Umbilical cord (tissue), 2 donors: ENCODE results near the gene ANAPC2. TPM values are rescaled to one million over a fixed set of nuclear protein-coding genes. Genes with fewer than 3 reads are reported as not detected.

Experiments used
- DNase-seq: peaks from one replicate; pipeline ENCODE4 v3.0.0-alpha.2; 2015; ENCODE audit warnings: low spot score
- total RNA-seq: library from RNA; depleted of rRNA; stranded (reverse); fragments of >200 nt; gene quantifications from one replicate; pipeline ENCODE4 v1.2.3, GENCODE V29; 2014; ENCODE audit warnings: low replicate concordance; ENCODE audit not compliant: insufficient read depth

The ANAPC2 gene
- total RNA-seq, 1 donor from 2014 or later = 18.3 TPM

DNA sequence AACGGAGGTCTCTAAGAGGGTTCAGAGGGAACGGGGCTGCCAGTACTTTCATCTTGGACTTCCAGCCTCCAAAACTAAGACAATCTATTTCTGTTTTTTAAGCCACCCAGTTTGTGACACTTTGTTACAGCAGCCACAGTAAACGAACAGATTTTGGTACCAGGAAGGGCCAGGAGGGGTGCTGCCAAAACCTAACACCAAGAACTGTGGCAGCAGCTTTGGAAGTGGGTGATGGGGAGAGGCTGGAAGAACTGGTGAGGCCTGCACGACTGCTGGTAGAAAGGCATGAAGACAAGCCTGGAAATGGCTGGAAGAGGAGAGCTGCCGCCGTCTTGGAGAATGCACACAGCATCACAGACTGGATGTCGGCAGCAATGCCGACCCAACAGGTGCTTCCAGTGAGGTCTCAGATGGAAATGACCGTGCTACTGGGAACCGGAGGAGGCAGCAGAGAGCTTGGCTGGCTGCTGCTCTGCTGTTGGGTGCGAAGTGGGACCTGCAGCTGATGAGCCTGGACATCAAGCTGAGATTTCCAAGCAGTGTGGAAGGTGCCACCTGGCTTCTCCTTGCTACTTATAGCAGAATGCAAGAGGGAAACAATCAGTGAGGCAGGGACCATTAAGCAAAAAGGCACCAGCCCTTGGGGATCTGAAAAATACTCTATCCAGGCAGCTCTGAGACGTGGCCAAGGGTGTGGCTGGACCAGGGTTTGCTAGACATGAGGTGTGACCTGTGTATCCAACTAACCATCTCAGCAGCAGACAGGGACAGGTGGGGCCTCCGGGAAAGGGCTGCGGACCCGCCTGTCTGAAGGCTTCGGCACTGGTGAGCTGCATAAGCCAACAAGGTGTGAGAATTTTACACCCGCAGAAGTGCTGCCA is 11.8 kb downstream of the ANAPC2 start:
- DNase-seq = no peak

DNA sequence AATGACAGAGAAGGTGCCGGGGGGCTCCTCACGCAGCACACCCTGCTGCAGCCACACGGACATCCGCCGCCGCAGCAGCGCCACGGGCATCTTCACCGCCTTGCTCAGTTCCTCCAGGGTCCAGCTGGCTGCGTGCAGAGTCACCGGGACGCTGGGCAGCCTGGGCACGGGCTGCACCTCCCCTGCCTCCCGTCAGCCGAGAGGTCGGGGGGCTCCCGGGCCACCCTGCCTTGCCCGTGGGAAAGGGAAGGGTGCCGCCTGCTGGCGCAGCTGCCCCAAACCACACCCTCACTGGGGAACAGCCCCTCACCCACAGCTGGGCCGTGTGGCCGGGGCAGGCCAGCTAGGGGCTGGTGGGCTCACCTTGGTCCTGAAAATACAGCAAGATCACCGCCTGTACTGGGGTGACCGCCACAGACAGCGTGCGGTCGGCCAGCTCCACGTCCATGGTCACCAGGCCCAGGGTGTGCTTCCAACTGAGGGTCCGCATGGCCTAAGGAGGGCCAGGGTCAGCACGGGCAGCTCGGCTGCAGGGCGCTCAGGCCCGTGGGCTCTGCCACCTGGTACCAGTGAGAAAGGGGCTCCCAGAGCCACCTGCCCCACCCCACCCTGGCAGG is 12.9 kb downstream of the ANAPC2 start:
- DNase-seq = no peak

DNA sequence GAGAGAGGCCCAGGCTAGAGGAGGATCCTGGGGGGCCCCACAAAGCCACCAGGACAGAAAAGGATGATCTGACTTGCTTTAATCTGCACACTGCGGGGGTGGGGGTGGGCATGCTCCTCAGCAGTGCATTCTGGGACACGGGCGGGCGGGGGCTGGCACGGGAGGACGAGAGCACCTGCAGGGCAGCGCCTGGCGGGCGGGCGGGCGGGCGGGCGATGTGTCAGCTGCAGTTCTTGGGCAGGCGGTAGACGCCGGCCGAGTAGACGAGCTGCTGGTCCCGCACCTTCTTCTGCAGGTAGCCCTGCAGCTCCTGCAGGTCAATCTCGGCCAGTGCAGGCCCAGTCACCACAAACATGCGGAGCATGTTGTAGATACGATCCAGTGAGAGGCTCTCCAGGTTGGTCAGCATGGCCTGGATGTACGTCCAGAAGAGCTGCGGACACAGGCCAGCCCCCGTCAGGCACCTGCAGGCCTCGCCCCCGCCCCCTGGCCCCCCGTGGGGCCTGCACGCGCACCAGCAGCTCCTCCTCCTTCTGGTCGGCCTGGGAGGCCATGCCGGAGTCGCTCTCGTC is 13.6 kb downstream of the ANAPC2 start:
- no peak for DNase-seq

DNA sequence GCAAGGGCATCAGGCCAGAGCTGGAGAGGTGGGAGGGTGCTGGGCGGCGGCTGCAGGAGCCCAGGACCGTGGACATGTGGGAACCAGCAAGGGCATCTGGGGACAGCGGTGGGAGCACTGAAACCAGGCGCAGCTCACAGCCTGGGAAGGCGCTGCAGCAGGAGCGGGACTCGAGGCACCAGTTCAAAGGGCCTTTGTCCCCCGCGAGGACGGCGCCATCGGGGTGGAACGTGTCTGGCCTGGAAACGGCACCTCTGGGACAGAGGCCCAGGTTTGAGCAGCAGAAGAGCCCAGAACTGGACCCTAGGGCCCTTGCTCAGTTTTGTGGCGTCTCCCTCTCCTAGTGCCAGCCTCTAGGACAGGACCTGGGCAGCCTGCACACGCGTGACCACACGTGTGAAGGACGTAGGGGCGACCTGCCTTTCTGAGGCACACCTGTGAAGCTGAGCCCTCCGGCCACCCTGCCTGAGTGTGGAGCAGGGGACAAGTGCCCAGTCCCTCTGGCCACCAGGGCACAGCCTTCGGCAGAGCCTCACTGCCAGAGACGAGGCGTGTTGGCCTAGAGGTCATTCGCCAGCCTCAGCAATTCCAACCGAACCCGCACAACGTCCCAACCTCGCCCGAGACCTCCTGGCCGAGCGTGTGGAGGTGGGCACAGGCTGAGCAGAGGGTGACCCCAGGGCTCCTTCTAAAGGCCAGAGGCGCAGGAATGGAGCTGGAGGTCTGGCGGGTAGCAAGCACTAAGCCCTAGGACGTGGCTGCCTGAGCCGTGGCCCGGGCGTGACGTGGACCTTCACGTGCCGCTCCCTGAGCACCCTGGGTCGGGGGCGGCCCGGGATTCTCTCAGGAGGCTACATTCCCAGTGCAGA is 14.3 kb downstream of the ANAPC2 start:
- DNase-seq = no peak

DNA sequence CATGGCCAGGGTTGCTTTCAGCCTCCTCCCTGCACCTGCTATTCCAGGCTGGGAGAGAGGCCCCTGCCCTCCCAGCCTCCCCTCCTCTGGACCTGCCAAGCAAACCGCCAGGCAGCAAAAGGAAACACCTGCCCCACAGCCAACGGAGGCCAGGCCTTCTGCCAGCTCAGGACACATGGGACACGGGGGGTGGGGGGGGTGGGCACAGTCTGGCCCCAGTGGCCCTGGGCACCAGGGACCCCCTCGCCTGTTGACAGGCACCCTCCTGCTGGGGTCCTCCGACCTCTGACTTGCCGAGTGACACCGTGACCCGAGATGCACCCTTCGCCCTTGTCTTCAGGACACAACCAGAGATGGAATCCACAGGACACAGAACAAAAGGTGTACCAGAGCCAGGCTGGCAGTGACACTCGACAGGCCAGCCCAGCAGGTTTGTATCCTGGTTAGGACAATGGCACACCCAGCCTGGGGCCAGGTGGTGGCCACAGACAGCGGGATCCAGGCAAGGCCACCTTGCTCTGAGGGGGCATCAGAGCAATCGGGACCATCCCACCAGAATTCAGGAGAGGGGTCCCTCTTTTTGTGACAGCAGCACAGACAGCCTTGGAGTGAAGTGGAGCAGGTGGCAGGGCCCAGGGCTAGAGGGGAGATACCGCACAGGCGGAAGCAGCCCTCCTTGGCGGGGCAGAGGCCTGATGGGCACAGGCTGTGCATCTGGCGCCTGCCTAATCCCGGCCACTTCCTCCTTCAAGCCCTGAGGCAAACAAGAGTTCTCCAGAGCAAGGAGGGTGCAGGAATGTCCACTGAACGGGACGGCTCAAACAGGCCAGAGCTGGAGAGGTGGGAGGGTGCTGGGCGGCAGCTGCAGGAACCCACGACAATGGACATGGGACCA is 15.2 kb downstream of the ANAPC2 start:
- DNase-seq = no peak

DNA sequence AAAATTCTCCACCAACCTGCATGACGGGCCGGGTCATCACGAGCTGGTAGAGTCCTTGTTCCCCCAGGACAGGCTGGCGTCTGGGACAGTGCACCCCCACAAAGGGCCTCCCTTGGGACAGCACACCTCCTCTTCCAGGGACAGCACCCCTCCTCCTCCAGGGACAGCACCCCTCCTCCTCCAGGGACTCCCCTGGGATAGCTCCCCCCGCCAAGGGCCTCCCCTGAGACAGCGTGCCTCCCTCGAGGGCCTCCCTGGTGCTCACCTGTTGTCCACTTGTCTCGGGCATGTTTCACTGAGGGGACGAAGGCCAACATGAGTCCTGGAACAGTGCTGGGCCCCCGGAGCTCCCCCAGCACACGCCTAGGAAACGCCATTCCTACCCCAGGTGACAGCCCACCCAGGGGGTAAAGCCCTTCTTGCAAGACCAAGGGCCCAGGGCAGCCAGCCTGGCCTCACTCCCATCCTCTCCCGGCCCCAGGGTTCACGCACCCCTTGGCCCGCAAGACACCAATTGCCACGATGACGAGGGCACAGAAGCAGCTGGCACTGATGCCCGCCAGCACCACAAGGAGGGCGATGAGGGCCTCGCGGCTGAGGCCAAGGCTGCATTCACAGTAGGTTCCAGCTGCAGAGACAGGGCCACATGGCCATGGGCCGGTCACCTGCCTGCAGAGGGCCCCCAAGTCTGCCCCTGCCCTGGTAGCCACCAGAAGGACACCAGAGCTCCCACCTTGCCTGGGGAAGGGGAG is 17.0 kb downstream of the ANAPC2 start:
- DNase-seq = no peak

DNA sequence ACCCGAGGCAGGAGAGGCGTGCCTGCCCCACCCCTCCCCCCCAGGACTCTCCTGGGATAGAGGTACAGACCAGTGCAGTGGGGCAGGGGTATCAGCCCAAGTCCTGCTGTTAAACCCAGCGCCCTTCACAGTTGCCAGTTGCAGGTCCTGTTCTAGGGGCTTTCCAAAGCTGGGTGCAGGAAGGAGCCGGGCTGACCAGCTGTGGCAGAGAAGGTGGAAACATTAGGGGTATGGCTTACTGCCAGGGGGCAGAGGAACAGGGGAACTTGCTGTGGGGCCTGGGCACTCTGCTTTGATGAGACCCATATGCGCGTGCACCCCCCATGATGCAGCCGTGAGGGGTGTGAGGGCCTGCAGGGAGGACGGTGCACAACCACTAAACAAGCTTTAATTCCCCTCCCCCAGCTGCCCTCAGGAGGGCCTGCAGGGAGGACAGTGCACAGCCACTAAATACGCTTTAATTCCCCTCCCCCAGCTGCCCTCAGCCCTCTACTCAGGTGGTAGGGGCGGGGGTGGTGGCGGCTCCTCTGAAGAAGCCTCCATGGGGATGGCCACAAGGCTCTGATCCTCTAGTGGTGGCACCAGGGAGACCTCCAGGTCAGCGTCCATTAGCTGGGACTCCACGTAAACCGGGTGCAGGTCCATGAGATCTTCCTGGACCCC is 17.7 kb downstream of the ANAPC2 start:
- DNase-seq = no peak

DNA sequence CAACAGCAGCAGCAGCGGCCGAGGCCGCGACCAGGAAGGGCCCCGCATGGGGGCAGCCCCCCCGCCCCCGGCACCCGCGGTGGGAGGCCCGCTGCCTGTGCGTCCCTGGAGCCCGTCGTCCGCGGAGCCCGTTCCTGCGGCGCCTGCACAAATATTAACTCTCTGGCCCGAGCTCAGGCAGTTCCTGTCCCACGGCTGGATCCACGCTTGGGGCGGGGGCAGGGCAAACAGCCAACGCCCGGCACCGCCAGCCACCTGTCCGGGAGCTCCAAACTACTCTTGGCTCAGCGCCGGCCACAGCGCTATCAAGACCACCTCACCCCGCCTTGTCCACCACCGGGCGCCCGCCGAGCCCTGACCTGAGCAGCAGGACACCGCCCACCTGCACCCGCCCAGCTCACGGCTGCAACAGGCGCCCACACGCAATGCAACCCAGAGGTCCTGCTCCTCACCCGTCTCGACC is 18.4 kb downstream of the ANAPC2 start, which contains the start of gene LRRC26:
Gene LRRC26, minus strand, starts transcription at position 156 of the 463 bp plus-strand sequence. Its CDS starts 108 bp downstream, at position 48.
- DNase-seq = no peak

DNA sequence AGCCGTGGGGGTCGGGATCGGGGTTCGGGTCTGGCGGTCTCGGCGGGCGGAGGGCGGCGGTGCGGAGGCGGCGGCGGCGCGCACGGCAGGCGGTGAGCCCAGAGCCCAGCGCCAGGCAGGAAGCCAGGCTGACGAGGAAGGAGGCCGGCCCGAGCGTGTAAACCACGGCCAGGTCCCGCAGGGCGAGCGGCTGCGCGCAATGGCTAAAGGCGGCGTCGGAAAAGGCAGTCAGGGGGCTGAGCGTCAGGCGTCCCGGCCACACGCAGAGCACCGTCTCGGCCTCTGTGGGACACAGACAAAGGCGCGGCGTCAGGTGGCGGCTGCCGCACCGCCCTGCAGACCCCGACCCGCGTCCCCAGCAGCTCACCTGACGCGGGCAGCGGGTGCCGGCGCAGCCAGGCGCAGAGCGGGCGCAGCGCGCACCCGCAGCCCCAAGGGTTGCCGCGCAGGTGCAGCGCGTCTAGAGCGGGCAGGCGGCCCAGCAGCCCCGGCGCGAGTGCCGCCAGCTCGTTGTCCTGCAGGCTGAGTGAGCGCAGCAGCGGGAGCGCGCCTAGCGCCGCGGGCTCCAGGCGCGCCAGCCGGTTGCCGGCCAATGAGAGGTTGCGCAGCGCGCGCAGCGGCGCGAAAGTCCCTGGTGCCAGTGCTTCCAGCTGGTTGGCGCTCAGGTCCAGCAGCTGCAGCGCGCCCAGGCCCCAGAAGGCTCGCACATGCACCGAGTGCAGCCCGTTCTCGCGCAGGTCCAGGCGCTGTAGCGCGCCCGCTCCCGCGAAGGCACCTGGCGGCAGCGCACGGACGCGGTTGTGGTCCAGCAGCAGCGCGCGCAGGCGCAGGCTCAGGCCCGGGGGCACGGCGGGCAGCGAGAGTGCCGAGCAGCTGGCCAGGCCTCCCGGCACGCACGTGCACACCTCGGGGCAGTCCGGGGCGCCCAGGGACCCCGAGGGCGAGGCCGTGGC is 19.2 kb downstream of the ANAPC2 start:
- DNase-seq = peak; percentile 13

DNA sequence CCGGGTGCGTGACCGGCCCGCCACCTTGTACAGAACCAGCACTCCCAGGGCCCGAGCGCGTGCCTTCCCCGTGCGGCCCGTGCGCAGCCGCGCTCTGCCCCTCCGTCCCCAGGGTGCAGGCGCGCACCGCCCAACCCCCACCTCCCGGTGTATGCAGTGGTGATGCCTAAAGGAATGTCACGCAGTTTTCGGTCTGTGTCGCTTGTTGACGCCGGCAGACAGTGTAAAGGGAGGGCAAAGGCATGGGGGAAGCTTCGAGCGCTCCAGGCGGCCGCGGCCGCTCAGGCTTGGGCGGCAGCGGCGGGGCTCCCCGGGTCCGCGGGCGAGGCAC is 19.8 kb downstream of the ANAPC2 start:
- DNase-seq = no peak

DNA sequence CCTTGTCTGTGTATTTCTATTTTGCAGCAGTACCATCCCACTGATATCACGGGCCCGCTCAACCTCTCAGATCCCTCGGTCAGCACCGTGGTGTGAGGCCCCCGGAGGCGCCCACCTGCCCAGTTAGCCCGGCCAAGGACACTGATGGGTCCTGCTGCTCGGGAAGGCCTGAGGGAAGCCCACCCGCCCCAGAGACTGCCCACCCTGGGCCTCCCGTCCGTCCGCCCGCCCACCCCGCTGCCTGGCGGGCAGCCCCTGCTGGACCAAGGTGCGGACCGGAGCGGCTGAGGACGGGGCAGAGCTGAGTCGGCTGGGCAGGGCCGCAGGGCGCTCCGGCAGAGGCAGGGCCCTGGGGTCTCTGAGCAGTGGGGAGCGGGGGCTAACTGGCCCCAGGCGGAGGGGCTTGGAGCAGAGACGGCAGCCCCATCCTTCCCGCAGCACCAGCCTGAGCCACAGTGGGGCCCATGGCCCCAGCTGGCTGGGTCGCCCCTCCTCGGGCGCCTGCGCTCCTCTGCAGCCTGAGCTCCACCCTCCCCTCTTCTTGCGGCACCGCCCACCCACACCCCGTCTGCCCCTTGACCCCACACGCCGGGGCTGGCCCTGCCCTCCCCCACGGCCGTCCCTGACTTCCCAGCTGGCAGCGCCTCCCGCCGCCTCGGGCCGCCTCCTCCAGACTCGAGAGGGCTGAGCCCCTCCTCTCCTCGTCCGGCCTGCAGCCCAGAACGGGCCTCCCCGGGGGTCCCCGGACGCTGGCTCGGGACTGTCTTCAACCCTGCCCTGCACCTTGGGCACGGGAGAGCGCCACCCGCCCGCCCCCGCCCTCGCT is 20.4 kb downstream of the ANAPC2 start:
- no peak for DNase-seq

DNA sequence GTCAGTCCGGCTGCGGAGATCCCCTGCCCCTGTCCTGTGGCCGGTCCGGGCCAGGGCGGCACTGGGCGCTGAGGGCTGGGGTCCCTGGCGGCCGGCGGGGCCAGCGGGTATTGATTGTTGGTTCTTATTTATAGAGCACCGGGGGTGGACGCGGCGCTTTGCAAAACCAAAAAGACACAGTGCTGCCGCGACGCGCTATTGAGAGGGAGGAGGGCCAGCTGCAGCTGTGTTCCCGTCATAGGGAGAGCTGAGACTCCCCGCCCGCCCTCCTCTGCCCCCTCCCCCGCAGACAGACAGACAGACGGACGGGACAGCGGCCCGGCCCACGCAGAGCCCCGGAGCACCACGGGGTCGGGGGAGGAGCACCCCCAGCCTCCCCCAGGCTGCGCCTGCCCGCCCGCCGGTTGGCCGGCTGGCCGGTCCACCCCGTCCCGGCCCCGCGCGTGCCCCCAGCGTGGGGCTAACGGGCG is 21.0 kb downstream of the ANAPC2 start:
- DNase-seq = no peak

DNA sequence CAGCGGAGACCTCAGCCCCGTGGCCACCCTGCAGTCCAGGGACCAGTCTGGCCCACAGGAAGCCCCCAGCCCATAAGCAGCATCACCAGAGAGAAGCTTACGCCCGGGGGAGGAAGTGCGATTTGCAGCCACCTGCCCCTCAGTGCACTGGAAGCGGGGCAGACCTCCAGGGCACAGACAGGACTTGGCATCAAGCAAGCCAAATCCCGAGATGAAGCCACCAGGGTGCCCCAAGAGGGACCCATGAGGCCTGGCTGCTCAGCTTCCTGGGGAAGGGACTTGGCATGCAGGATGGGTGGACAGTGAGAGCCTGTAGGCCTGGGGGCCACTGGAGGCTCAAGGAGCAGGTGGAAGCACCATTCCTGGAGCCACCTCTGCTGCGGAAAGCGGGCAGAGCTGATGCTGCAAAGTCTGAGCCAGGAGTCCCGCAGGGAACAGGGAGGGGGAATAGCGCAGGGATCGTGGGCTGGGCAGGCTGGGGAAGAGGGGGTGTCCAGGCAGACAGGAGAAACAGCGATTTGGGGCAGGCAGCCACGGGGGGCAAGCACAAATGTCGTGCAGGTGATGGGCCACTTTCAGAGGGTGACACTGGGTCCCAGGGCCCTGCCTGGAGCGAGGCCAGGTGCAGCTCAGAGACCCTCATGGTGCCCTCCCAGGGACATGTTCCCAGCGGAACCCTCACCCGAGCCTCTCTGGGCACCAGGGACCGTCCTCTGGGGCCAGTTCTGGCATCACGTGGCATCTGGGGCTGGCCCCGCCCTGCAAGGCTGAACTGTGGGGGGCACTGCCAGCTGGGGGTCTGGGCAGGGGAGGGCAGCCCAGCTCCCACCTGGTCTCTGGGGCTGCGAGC is 21.8 kb downstream of the ANAPC2 start:
- no peak for DNase-seq

DNA sequence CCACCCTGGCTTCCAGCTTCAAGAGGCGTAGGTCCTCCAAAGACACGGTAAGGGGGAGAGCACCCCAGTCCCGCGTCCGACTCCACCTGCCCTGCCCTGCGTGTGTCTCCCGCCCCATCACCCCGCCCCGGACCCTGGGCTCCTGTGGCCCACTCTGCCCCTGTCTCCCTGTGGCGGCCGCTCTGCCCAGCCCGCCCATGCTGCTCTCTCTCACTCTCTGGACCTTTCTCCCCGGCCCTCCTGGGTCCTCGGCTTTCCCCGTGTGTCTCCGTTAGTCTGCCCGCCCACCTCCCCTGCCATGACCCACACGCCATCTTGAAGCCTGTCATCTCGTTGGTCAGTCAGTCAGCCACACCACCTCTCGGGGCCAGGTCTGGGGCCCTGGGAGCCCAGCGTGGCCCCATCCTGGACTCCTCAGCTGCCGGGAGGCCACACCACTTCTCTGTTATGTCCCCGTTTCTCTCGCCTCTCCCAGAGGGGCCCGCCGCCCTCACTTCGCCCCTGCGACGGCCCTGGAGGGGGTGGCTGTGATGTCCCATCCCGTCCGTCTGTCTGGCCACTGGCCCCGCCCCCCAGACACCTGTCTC is 23.0 kb downstream of the ANAPC2 start:
- DNase-seq = no peak

DNA sequence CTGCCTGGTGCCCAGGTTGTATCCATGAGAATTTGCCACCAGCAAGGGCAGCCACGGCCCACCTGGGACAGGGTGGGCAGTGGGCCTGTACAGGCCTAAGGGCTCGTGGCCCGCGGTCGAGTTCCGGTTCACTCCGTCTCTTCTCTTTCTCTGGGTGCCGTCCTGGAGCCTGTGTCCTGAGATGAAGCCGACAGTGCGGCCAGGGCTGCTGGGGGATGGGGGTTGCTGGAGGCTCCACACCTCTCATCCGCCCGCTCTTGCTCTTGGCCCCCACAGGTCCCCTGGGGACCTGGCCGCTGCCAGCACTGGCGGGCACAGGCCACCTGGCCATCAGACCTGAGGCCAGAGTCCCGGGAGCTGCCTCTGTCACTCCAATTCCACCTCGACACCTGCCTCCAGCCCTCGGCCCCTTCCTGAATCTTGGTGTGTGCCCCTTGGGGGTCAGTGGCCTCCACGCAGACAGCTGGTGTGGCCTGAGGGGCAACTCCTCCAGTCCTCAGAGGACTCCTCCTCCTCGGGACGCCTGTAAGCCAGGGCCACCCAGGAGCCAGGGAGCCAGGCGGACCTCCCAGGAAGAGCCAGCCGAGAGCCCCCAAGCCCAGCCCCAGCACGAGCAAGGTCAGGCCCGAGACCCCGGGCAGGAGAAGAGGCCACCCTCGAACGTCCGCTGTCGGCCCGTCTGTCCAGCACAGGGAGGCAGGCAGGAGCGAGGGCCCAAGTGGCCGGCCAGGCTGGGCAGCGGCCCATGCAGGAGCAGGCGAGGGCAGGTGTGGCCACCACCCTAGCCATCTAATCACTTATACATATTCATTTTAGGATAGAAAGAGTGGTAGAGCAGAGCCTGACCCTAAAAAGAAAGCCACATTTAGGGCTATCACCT is 23.8 kb downstream of the ANAPC2 start:
- no peak for DNase-seq
